DND-41 (cell line): Measurements from ENCODE around the gene USP13.

Experiments
- ATAC-seq: fragments of 200-7000 bp; cut with Tn5 transposase; 3 replicates; pipeline ENCODE4 v1.9.1; 2021; ENCODE audit warnings: low read depth; ENCODE audit not compliant: insufficient read depth
- DNase-seq: peaks from one replicate; pipeline ENCODE4 v3.0.0-alpha.2; 2020
- H2AFZ ChIP-seq: 2 replicates; pipeline ENCODE4 v1.6.0; 2012; ENCODE audit warnings: low read depth, low read length
- H3K27ac ChIP-seq: 2 replicates; pipeline ENCODE4 v1.5.1; 2012; ENCODE audit warnings: low read length, inconsistent platforms
- H3K27me3 ChIP-seq: fragments of 200-600 bp; sonication (generic); 2 replicates; pipeline ENCODE4 v1.6.0; 2012; ENCODE audit warnings: low read length, mild to moderate bottlenecking, inconsistent platforms; ENCODE audit not compliant: insufficient read depth, poor library complexity
- H3K36me3 ChIP-seq: 2 replicates; pipeline ENCODE4 v1.5.1; 2012; ENCODE audit warnings: low read length, inconsistent platforms; ENCODE audit not compliant: insufficient read depth
- H3K4me1 ChIP-seq: 2 replicates; pipeline ENCODE4 v1.5.1; 2012; ENCODE audit warnings: mild to moderate bottlenecking, low read length; ENCODE audit not compliant: insufficient read depth
- H3K4me2 ChIP-seq: 2 replicates; pipeline ENCODE4 v1.6.0; 2012; ENCODE audit warnings: mild to moderate bottlenecking, moderate library complexity, low read length, inconsistent platforms; ENCODE audit not compliant: insufficient read depth
- H3K4me3 ChIP-seq, 2 experiments: fragments of 200-600 bp in 1 of 2; shearing (Covaris generic) in 1 of 2; 2 replicates each; pipeline ENCODE4 v1.5.1; 2012 to 2016; ENCODE audit warnings: inconsistent platforms in 2 of 2, low read length in 2 of 2, mild to moderate bottlenecking in 2 of 2, low read depth in 1 of 2, moderate library complexity in 1 of 2
- H3K79me2 ChIP-seq: 2 replicates; pipeline ENCODE4 v1.6.0; 2012; ENCODE audit warnings: low read length, inconsistent platforms; ENCODE audit not compliant: insufficient read depth
- H3K9ac ChIP-seq: 2 replicates; pipeline ENCODE4 v1.6.0; 2012; ENCODE audit warnings: low read depth, mild to moderate bottlenecking, inconsistent platforms, low read length, moderate library complexity
- H3K9me3 ChIP-seq: 2 replicates; pipeline ENCODE4 v1.5.1; 2012; ENCODE audit warnings: low read length, moderate library complexity, mild to moderate bottlenecking, inconsistent platforms; ENCODE audit not compliant: insufficient read depth, severe bottlenecking
- H4K20me1 ChIP-seq: 2 replicates; pipeline ENCODE4 v1.6.0; 2012; ENCODE audit warnings: low read length; ENCODE audit not compliant: insufficient read depth
- CTCF ChIP-seq: IDR thresholded peaks from 2 replicates; pipeline ENCODE4 v1.5.1; 2012; ENCODE audit warnings: borderline replicate concordance, low read length, moderate library complexity, mild to moderate bottlenecking; ENCODE audit not compliant: poor library complexity, severe bottlenecking; ENCODE audit errors: extremely low read depth
- EZH2 ChIP-seq: IDR thresholded peaks from 3 replicates; pipeline ENCODE4 v1.6.1; 2012; ENCODE audit warnings: borderline replicate concordance, low read depth, mild to moderate bottlenecking, moderate library complexity, low read length, inconsistent platforms; ENCODE audit not compliant: severe bottlenecking

Gene USP13

DNA sequence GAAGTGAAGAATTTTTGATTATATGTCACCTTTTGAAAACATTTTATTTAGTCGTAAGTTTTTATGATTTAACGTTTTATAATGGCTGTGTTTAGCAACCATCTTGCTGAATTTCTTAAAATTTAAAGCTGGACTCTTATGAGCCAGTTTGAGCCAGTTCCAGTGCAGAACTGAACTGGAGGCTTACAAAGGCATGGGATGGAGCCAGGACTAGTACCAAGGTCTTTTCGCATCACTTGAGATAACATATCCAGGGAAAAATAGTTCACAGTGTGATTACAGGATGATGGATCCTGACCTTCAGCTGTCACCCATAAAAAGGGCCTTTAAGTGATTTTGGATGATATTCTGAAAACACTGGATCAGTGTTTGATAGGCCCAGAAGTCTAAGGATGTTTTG is 51.0 kb downstream of the USP13 start:
- Histone ChIP-seq H3K9me3 (no peaks in the 10 kb centered on the region), H3K4me3 (no peak overlapping the region), H3K36me3 (peaks cover 57% of the 10 kb centered on the region), H2AFZ (no peak overlapping the region), H3K27me3 (no peaks in the 10 kb centered on the region), H3K4me2 (no peak overlapping the region), H4K20me1 (peaks cover 5% of the 10 kb centered on the region; the same call in 1 of the 2 replicates), H3K79me2 (no peaks in the 10 kb centered on the region), H3K9ac (no peak overlapping the region), H3K4me1 (no peaks in the 10 kb centered on the region), H3K27ac (no peak overlapping the region)
- ATAC-seq (no peak), DNase-seq (no peak)
- TF ChIP-seq CTCF (no peak), EZH2 (no peak)

DNA sequence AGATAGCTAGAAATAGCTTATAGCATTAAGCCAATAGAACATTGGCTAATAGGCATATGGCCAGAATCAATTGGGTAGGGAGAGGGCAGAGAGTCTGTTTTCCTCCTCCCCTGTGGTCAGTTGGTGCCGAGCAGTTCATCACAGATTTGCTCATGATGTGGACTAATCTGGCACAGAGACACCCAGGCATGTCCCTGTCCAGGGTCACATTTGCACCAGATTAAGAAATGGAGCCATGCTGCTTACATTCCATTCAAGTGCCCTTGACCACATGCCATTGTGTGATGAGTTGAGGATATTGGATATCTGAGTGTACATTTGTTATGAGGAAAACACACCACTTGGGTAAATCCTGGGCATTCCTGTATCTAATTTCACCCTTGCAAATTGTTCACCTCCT is 53.4 kb downstream of the USP13 start:
- no peaks in the 10 kb centered on the region for H3K4me1 ChIP-seq

GRCh38 chr3:179710079-179710478 is 57.2 kb downstream of the USP13 start:
- Histone ChIP-seq H3K36me3 (peaks cover 62% of the 10 kb centered on the region), H4K20me1 (no peaks in the 10 kb centered on the region), H3K4me3 (no peak overlapping the region), H3K9me3 (no peaks in the 10 kb centered on the region), H2AFZ (no peak overlapping the region), H3K27ac (no peak overlapping the region), H3K4me2 (no peak overlapping the region), H3K4me1 (no peaks in the 10 kb centered on the region), H3K9ac (no peak overlapping the region), H3K27me3 (no peaks in the 10 kb centered on the region), H3K79me2 (no peaks in the 10 kb centered on the region)
- DNase-seq (no peak), ATAC-seq (no peak)
- TF ChIP-seq EZH2: no peak
- no peak for TF ChIP-seq CTCF

More for the DNA sequence above, 53.4 kb downstream of the USP13 start:
- H3K4me2 ChIP-seq: no peak overlapping the region
- H2AFZ ChIP-seq: no peak overlapping the region
- peaks cover 72% of the 10 kb centered on the region for H3K36me3 ChIP-seq
- DNase-seq (no peak), ATAC-seq (no peak)
- no peaks in the 10 kb centered on the region for H3K9me3 ChIP-seq
- H3K9ac ChIP-seq: no peak overlapping the region
- H3K27ac ChIP-seq: no peak overlapping the region
- no peaks in the 10 kb centered on the region for H3K27me3 ChIP-seq
- H4K20me1 ChIP-seq: 0 out of 2 replicates have a peak, but pooled peaks cover 2% of the 10 kb centered on the region
- no peaks in the 10 kb centered on the region for H3K79me2 ChIP-seq
- TF ChIP-seq EZH2 (no peak), CTCF (no peak)
- no peak overlapping the region for H3K4me3 ChIP-seq

GRCh38 chr3:179713643-179714090 is 60.8 kb downstream of the USP13 start:
- Histone ChIP-seq H3K4me2 (no peak overlapping the region), H3K9me3 (no peaks in the 10 kb centered on the region), H3K4me1 (no peaks in the 10 kb centered on the region), H3K36me3 (peaks cover 38% of the 10 kb centered on the region), H3K27me3 (no peaks in the 10 kb centered on the region), H3K27ac (no peak overlapping the region), H4K20me1 (no peaks in the 10 kb centered on the region), H3K4me3 (no peak overlapping the region), H3K79me2 (no peaks in the 10 kb centered on the region), H2AFZ (no peak overlapping the region), H3K9ac (no peak overlapping the region)
- no peak for DNase-seq
- TF ChIP-seq CTCF (no peak), EZH2 (no peak)
- ATAC-seq: no peak
